Endothelial cell of umbilical vein (primary cell): ENCODE results near the gene STYXL1. TPM values are rescaled to one million over a fixed set of nuclear protein-coding genes. Genes with fewer than 3 reads are reported as not detected.

Experiments
- BruUV-seq: library from RNA; stranded (reverse); fragments of 400-500 nt; replicated peaks from 2 replicates; lab custom pipeline; 2021; lab: Mats Ljungman, UMichigan
- CTCF ChIA-PET: fragments of 300-600, 350-600 bp; sonication (Branson Sonifier 250); formaldehyde crosslinking; loops from one replicate; lab custom pipeline; 2021; ENCODE audit warnings: antibody characterized with exemption, inconsistent platforms; lab: Charles Lee
- POLR2A ChIA-PET: fragments of 300-600, 350-600 bp; sonication (Branson Sonifier 250); formaldehyde crosslinking; loops from one replicate; lab custom pipeline; 2021; ENCODE audit warnings: antibody characterized with exemption, inconsistent platforms; lab: Charles Lee
- DNase-seq: peaks from one replicate; pipeline ENCODE4 v3.0.0-alpha.2; 2011; ENCODE audit warnings: low read depth, low spot score
- FAIRE-seq: peaks from 2 replicates; lab custom pipeline; 2011; peaks lifted over from hg19 to GRCh38; lab: Jason Lieb, UNC
- H2AFZ ChIP-seq: 2 replicates; pipeline ENCODE4 v1.6.0; 2012; ENCODE audit warnings: low read depth, low read length, control low read depth, inconsistent platforms
- H3K27ac ChIP-seq: 2 replicates; pipeline ENCODE4 v1.5.1; 2011; ENCODE audit warnings: low read depth, mild to moderate bottlenecking, control low read depth, low read length, moderate library complexity; ENCODE audit not compliant: insufficient read depth
- H3K27me3 ChIP-seq, 2 experiments: 2 replicates each; pipeline versions ENCODE4 v1.6.0 to v1.6.1; 2011; ENCODE audit warnings: low read length in 2 of 2, mixed read lengths in 1 of 2; ENCODE audit not compliant: control insufficient read depth in 2 of 2, insufficient read depth in 2 of 2
- H3K36me3 ChIP-seq, 2 experiments: 2 replicates in 1 of 2; 3 replicates in 1 of 2; pipeline ENCODE4 v1.5.1; 2011; ENCODE audit warnings: low read length in 2 of 2, mild to moderate bottlenecking in 1 of 2, moderate library complexity in 1 of 2; ENCODE audit not compliant: control insufficient read depth in 2 of 2, insufficient read depth in 2 of 2; ENCODE audit errors: extremely low read depth in 1 of 2
- H3K4me1 ChIP-seq: 3 replicates; pipeline ENCODE4 v1.5.1; 2011; ENCODE audit warnings: mild to moderate bottlenecking, low read length; ENCODE audit not compliant: control insufficient read depth, insufficient read depth; ENCODE audit errors: extremely low read depth
- H3K4me2 ChIP-seq: 2 replicates; pipeline ENCODE4 v1.6.1; 2011; ENCODE audit warnings: low read length, control low read depth, mixed read lengths; ENCODE audit not compliant: insufficient read depth
- H3K4me3 ChIP-seq, 3 experiments: fragments of 200-600 bp in 1 of 3; sonication (generic), shearing (Covaris generic) in 1 of 3; replicated peaks in 1 of 3; 2 replicates each; pipeline ENCODE4 v1.5.1; 2011 to 2016; ENCODE audit warnings: control low read depth in 3 of 3, low read length in 3 of 3, mild to moderate bottlenecking in 2 of 3, inconsistent platforms in 1 of 3, low read depth in 1 of 3, moderate library complexity in 1 of 3; ENCODE audit not compliant: insufficient read depth in 1 of 3
- H3K79me2 ChIP-seq: 2 replicates; pipeline ENCODE4 v1.6.0; 2012; ENCODE audit warnings: low read length, inconsistent platforms; ENCODE audit not compliant: control insufficient read depth, insufficient read depth
- H3K9ac ChIP-seq: replicated peaks from 2 replicates; pipeline ENCODE3; 2011; ENCODE audit warnings: low read length, control low read depth; ENCODE audit not compliant: insufficient read depth; ENCODE audit errors: extremely low read depth
- H3K9me1 ChIP-seq: replicated peaks from 3 replicates; pipeline ENCODE4 v1.6.0; 2011; ENCODE audit warnings: mild to moderate bottlenecking, low read length; ENCODE audit not compliant: control insufficient read depth, insufficient read depth; ENCODE audit errors: extremely low read depth
- H3K9me3 ChIP-seq: replicated peaks from 2 replicates; pipeline ENCODE4 v1.5.1; 2012; ENCODE audit warnings: low read length, inconsistent platforms; ENCODE audit not compliant: control insufficient read depth, insufficient read depth
- H4K20me1 ChIP-seq: replicated peaks from 2 replicates; pipeline ENCODE3; 2011; ENCODE audit warnings: mild to moderate bottlenecking, low read length; ENCODE audit not compliant: control insufficient read depth, insufficient read depth; ENCODE audit errors: extremely low read depth
- CTCF ChIP-seq, 2 donors: IDR thresholded peaks; 1 replicate in 1 of 2; 2 replicates in 1 of 2; pipeline ENCODE4 v1.5.1; 2011; ENCODE audit warnings: low read length in 2 of 2, mild to moderate bottlenecking in 2 of 2, moderate library complexity in 2 of 2, control low read depth in 1 of 2, inconsistent platforms in 1 of 2, low read depth in 1 of 2; ENCODE audit not compliant: insufficient read depth in 1 of 2; ENCODE audit errors: extremely low read depth in 1 of 2
- EZH2 ChIP-seq: IDR thresholded peaks from 2 replicates; pipeline ENCODE4 v1.6.1; 2012; ENCODE audit warnings: borderline replicate concordance, low read depth, mild to moderate bottlenecking, moderate library complexity, low read length, inconsistent platforms; ENCODE audit not compliant: severe bottlenecking
- FOS ChIP-seq: IDR thresholded peaks from 2 replicates; pipeline ENCODE4 v1.6.1; 2011; ENCODE audit warnings: mild to moderate bottlenecking, low read length, moderate library complexity, borderline replicate concordance; ENCODE audit not compliant: insufficient read depth
- GATA2 ChIP-seq: IDR thresholded peaks from 2 replicates; pipeline ENCODE4 v1.7.0; 2011; ENCODE audit warnings: low read depth, mild to moderate bottlenecking, moderate library complexity, mixed read lengths, low read length; ENCODE audit not compliant: insufficient read length, insufficient read depth
- JUN ChIP-seq: IDR thresholded peaks from 2 replicates; pipeline ENCODE4 v1.6.1; 2011; ENCODE audit warnings: borderline replicate concordance, low read depth; ENCODE audit not compliant: insufficient read length, insufficient read depth
- MYC ChIP-seq: IDR thresholded peaks from one replicate; pipeline ENCODE4 v1.6.1; 2011; ENCODE audit warnings: mild to moderate bottlenecking, low read depth, low read length
- POLR2A ChIP-seq: IDR thresholded peaks from 2 replicates; pipeline ENCODE4 v1.6.1; 2012; ENCODE audit warnings: low read depth, mild to moderate bottlenecking, control low read depth, low read length
- POLR2AphosphoS5 ChIP-seq: IDR thresholded peaks from 2 replicates; pipeline ENCODE4 v1.6.1; 2012; ENCODE audit warnings: low read depth, mild to moderate bottlenecking, control low read depth, low read length, moderate library complexity; ENCODE audit not compliant: insufficient read depth
- dilution Hi-C: fragments of 300-500 bp; cut with MboI; formaldehyde crosslinking; loops from one replicate; pipeline ENCODE4 v1.15.0; 2019; ENCODE audit warnings: low sequenced_read_pairs; ENCODE audit not compliant: extremely low pct_ligation_motif_present
- intact Hi-C: fragments of 100-400 bp; cut with micrococcal nuclease; formaldehyde crosslinking; loops from one replicate; pipeline ENCODE4 v1.10.0; 2022
- polyA plus RNA-seq, 4 experiments: library from polyadenylated mRNA; depleted of rRNA in 3 of 4; stranded (reverse) in 3 of 4; unstranded in 1 of 4; fragments of >200 nt; gene quantifications; 2 replicates each; pipeline versions ENCODE4 v1.2.1 to v1.2.3, GENCODE V29; 2011 to 2012; ENCODE audit warnings: missing spikeins in 1 of 4
- total RNA-seq: library from RNA; stranded (reverse); gene quantifications from 2 replicates; pipeline ENCODE4 v1.2.3, GENCODE V29; 2021
- TF ChIP-seq, protein P1 (sequence below): IDR thresholded peaks from 2 replicates; pipeline ENCODE4 v1.6.1; 2011; ENCODE audit not compliant: insufficient read depth, insufficient read length

The STYXL1 gene
- total and polyA plus RNA-seq, 2 donors (not counting 3 experiments of a cell fraction or from before 2014, with no cell fraction given) = 23.0 to 67.6 TPM

- Histone ChIP-seq H2AFZ (no peak overlapping the region), H3K79me2 (no peaks in the 10 kb centered on the region), H3K4me3 (no peak overlapping the region), H3K27ac (no peak overlapping the region), H3K4me2 (no peak overlapping the region), H3K9me3 (no peaks in the 10 kb centered on the region), H3K36me3 (peaks cover 0 to 3% of the 10 kb centered on the region in 2 experiments), H3K9me1 (no peaks in the 10 kb centered on the region), H4K20me1 (no peaks in the 10 kb centered on the region), H3K9ac (no peak overlapping the region), H3K4me1 (peaks cover 7% of the 10 kb centered on the region), H3K27me3 (no peaks in the 10 kb centered on the region)
- ChIA-PET CTCF (interaction anchor here (0.9 kb wide), 1 partner anchor 150 kb away, joined by 4 read pairs; no protein-coding TSS in a partner anchor), POLR2A (no interaction called here)
- TF ChIP-seq POLR2AphosphoS5 (no peak), FOS (no peak), POLR2A (no peak), CTCF (IDR thresholded peaks at IDR 0.05; ENCODE audit: extremely low read depth in 1 of 2, insufficient read depth in 1 of 2, low read depth in 1 of 2, low read length in 2 of 2) (no peak), EZH2 (no peak), GATA2 (no peak), MYC (no peak), JUN (no peak)
- TF ChIP-seq, protein P1, sequence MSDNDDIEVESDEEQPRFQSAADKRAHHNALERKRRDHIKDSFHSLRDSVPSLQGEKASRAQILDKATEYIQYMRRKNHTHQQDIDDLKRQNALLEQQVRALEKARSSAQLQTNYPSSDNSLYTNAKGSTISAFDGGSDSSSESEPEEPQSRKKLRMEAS = no peak
- FAIRE-seq (no peak), DNase-seq (no peak)
- intact Hi-C loops (no loop called here), dilution Hi-C loops (no loop called here)
- BruUV-seq = no TSS peak
Observed at GRCh38 chr7:76016191-76016947, 31.4 kb downstream of the STYXL1 start.
